GM21723 (cell line): ENCODE data around the gene RBM17.
"Not testable (repeated sequence)": the region's sequence is repeated elsewhere in the genome, so short reads cannot be mapped to it uniquely, and the experiment has no call there.

Experiments used
- ATAC-seq: cut with Tn5 transposase; IDR thresholded peaks from one replicate; pipeline ENCODE4 v1.9.1; 2021; ENCODE audit warnings: mild to moderate bottlenecking, moderate library complexity; ENCODE audit not compliant: unreplicated experiment

RBM17 gene

DNA sequence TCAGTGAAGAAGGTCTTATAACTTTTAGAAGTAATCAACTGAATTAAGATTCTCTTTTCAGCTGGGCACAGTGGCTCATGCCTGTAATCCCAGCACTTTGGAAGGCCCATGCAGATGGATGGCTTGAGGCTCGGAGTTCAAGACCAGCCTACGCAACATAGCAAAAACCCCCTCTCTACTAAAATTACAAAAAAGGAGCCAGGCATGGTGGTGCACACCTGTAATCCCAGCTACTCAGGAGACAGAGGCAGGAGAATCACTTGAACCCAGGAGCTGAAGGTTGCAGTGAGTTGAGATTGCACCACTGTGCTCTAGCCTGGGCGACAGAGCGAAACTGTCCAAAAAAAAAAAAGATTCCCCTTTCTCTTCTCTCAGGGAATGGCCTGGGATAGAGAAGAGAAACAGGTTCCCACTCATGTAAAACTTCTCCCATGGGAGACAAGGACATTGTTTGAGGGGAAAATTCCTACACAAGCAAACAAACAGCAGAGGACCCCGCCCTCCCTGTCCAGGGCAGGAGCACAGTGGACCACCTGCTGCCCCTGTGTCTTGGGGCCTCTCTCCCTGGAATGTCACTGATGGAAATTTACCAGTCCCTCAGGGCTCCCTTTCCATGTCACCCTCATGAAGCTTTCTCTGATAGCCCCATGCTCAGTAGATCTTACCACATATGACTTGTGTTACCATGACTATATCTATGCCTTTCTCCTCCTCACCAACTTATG, 32.3 kb upstream of the RBM17 start:
- no peak for ATAC-seq

DNA sequence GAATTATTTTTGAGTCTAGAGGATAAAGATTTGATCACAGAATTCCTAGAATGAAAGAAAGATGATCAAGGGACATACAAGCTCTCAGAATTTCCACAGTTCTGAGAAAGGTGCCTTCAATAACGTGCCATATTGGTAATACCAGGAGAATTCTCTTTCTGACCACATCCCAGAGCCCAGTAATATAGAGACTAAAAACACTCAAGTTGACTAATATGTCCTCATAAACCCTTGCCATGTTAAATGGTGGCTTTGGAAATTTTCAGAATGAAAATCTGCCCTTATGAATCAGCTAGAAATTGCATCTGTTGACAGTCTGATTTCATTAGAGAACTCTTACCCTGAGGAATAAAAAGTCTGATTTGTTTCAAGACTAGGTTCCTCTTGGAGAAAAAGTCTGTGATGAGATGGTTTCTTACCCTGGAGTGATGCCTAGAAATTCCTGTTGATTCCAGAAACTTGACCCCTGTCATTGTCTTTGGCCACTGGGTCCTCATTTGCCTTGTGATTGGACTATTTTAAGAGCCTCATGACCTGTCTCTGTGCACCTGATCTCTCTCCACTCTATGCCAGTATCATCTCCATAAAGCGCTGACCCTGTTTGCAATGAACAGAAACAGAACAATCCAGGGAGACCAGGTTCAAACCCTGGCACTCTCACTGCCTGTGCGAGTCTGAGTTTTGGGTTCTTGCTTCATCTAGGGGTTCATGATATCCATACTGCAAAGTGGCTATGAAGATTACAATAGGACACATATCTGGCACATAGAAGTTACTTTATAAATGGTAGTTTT, 30.0 kb upstream of the RBM17 start:
- no peak for ATAC-seq

DNA sequence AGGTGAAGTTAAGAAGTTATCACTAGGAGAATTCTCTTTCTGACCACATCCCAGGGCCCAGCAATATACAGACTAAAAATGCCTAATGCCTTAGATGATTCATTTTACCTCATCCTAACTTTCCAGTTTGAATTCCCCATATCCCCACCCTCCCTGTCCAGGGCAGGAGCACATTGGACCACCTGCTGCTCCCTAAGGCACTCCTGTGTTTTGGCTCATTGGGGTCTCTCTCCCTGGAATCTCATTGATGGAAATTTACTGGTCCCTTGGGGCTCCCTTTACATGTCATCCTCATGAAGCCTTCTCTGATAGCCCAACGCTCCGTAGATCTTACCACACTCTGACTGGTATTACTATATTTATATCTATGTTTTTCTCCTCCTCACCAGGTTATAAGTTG, 29.3 kb upstream of the RBM17 start:
- no peak for ATAC-seq

DNA sequence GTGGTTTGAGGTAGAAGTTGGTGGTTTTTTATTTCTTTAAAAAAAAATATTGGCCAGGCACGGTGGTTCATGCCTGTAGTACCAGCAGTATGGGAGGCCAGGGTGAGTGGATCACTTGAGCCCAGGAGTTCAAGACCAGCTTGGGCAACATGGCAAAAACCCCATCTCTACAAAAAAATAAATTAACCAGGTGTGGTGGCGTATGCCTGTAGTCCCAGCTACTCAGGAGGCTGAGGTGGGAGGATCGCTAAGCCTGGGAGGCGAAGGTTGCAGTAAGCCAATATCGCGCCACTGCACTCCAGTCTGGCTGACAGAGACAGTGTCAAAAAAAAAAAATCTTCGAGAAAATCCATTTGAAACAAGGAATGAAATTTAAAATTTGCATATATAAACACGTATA, 27.8 kb upstream of the RBM17 start:
- no peak for ATAC-seq

DNA sequence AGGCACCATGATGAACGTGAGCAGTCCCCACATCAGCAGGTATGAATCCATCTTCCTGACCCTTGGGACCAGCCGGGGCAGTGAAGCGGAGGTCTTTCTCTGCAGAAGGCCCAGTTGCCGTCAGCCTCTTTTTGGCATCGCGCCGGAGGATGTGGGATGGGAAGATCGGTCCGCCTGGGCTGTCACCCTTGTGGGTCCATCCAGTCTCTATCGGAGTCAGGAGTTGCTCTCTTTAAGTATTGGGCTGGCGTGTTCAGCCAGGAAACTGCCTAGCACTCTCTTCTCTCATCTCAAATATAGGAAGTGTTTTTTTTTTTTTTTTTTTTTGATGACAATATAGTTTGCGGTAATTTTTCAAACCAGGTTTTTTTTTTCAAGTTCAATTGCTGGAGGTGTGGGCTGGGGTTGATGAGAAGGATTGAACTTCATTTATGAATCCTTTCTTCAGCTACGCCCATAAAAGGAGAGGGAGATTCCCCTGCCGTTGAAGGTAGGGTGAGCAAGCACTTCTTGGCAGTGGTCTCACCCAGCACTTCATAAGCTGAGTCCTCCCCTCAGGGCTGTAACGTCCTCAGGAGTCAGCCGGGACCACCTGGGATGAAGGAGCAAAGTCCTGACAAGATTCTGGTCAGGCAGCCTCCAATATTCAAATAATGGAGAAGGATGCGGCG, 26.6 kb upstream of the RBM17 start, which contains the start of gene IL2RA:
Gene IL2RA (minus strand): TSS at position 267 of the 671 bp plus-strand sequence. CDS start 216 bp downstream, at position 51.
- no peak for ATAC-seq

DNA sequence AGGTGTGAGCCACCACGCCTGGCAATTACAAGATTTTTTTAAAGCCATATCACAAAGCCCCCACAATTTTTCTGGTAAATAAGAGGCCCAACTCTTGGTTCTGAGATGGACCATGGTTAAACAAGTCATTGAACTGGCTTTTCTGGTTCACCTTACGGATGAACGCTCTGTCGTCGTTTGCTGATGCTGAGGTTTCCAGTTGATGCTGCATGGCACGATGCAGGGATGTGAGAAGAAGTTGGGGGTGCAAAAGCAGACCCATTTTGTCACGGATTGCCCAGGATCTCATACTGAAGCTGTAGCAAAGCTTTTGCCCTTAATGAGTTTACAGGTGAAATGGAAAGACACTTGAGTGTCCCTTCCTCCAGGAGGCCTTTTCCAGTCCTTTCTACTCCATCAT, 24.7 kb upstream of the RBM17 start:
- ATAC-seq = no peak

DNA sequence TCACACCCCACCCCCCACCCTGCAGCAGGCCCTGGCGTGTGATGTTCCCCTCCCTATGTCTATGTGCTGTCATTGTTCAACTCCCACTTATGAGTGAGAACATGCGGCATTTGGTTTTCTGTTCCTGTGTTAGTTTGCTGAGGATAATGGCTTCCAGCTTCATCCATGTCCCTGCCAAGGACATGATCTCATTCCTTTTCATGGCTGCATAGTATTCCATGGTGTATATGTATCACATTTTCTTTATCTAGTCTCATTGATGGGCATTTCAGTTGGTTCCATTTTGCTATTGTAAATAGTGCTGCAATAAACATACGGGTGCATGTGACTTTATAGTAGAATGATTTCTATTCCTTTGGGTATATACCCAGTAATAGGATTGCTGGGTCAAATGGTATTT, 24.1 kb upstream of the RBM17 start:
- not testable (repeated sequence) for ATAC-seq

DNA sequence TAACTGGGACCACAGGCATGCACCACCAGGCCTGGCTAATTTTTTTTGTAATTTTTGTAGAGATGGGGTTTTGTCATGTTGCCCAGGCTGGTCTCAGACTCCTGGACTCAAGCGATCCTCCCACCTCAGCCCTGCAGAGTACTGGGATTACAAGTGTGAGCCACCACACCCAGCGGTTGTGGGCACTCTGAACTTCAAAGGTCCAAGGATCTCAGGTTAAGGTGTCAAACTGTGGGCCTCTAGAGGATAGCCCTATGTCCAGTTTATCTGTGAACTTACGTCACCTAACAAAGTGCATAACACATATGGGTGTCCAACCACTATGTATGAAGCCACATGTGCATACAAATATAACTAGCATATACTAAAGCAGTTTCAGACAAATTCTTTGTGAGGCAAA, 23.4 kb upstream of the RBM17 start:
- no peak for ATAC-seq

DNA sequence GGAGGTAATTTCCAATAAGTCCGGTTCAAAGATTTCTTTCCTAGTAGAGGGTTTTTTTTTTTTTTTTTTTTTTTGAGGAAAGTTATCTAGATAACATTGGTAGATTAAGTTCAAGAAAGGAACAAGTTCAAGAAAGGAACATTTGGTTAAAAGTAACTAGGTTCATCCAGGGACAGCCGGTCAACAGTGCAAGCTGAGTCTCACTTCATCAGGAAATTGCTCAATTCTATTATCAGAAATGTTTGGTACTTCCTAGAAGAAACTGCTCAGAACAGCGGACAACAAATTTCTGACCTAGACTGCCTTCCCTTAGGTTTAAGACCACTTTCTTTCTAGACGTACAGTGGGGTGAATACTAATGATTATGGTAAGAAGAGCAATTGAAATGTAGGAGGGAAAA, 23.0 kb upstream of the RBM17 start:
- no peak for ATAC-seq

DNA sequence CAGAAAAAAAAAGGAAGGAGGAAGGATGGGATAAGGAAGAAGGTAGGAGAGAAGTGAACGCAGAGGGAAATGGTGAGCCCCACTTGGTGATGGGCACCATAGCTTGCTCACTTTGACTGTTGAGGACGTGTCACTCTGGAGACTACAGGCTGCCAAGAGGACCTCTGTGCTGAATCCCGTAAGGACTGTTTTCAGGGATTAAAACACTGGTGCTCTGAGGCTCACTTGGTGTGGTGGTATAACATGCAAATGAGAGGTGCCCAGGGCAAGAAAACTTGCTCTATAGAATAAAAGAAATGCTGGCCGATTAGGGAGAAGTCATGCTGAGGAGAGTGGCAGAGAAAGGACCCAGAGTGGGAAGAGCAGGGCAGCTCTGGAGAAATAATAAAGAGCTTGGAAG, 21.4 kb upstream of the RBM17 start:
- no peak for ATAC-seq

DNA sequence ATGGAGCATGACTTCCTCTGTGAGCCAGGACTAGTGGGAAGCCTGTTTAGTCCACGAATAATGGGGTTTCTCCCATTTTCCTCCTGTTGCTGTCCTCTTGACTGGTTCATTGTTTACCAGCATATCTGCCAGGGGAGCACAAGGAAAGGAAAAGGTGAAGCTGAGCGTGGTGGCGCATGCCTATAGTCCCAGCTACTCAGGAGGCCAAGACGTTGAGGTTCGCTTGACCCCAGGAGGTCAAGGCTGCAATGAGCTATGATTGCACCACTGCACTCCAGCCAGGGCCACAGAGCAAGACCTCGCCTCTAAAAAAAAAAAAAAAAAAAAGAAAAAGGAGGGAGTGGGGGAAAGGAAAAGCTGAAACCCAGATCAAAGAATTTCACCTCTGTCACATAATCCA, 20.8 kb upstream of the RBM17 start:
- no peak for ATAC-seq

DNA sequence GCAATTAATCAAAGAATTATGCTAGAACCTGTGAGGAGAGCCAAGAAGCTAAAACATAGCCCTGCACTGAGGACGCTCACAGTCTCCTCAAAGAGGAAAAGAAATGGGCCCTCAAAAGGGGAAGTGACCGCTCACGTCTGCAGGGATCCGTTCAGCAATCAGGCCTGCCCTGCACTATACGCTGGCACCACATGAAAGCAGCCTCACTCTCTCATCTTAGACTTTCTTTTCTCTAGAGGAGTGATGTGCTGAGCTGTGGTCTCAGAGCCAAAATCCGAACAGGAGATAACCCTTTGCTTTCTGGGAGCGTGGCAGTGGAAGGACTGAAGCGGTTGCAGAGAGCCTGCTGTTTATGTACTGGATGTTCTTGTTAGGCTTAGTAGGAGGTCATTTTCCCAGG, 20.4 kb upstream of the RBM17 start:
- ATAC-seq = no peak

DNA sequence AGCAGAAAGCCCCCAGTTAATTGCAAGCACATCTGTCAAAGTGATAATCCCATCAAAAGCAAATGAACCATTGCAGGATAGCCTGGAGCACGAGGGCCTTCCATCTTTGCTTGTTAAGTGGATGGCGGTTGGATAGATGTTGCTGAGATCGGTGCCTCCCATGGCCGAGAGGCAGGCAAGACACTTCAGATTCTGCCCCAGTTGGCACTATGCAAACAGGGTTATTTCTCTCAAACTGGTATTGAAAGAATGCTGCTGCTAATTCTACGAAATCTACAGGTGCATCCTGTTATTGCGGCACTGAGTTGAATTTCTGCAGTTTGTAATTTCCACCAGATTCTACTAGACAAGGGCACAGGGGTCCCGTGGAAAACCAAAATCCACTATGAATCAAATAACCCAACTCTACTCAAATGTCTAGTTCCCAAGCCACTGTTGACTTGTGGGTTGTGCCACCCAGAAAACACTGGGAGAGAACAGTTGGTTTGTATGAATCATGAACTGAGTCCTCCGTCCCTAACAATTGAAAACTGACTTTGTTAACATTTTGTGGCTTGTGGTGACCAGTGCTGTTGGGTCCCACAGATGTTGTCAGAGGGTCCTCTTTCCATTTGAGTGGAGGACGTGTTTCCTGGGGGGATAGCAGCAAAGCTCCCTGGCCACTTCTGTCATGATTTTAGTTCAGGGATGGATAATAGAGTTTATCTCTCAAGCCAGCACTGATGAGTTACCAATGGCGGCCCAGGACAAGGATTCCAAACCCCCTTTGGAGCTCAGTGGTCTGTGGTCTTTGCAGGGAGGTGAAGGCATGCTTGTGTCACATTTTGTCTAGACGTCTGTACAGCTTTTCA, 19.5 kb upstream of the RBM17 start:
- no peak for ATAC-seq

DNA sequence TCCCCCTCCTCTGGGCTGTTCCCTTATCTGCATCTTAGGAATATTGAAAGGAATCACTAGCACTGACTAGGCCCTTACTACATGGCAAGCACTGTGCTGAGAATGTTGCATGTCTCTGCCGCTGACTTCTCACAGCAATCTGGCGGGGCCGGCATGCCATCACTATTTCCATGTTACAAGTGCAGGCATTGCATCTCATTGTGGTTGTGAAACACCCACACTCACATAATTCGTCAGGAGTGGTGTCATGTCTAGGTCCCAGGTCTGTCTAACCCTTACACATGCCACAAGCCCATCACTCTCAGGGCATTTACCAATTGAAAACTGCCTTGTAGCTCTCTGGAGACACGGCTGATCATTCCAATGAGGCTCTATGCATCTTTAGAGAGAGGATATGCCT, 18.2 kb upstream of the RBM17 start:
- no peak for ATAC-seq

DNA sequence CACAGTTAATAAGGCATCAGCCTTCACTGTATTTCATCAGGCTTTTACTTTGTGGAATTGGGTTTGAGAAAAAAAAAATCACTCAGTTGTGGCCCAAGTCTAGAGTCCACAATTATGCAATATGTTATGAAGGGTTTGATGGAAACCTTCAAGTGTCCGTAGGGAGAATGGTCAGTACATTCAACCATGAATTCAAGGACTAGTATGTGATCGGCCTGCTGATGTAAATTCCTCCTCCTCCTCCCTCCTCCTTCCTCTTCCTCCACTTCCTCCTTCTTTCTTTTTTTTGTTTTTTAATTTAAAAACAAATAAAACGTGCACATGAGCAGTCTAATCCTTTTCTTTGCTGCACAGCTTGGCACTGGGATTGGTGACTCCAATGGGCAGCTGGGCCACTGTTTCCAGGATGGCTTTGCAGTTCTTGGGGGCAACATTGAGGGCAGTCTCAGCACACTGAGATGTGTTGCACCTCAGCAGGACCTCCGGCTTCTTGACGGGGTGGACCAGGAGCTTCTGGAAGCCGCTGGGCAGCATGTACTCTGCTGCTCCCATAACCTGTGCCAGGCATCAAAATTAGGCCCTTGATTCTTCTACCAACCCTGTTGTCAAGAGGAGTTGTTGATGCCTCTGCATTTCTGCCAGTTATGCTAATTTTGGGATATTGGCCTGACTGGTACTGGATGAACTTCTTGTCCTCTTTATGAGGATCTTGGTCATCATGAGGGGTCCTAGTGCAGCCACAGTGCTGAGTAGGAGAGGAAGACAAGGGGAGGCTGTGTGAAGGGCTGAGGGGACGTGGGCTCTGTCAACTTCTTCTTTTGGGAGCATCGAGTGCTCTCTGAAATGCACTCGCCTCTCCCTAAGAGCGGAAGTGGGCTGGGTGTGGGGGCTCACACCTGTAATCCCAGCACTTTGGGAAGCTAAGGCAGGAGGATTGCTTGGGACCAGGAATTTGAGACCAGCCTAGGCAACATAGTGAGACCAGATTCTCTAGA, 17.4 kb upstream of the RBM17 start:
- no peak for ATAC-seq

DNA sequence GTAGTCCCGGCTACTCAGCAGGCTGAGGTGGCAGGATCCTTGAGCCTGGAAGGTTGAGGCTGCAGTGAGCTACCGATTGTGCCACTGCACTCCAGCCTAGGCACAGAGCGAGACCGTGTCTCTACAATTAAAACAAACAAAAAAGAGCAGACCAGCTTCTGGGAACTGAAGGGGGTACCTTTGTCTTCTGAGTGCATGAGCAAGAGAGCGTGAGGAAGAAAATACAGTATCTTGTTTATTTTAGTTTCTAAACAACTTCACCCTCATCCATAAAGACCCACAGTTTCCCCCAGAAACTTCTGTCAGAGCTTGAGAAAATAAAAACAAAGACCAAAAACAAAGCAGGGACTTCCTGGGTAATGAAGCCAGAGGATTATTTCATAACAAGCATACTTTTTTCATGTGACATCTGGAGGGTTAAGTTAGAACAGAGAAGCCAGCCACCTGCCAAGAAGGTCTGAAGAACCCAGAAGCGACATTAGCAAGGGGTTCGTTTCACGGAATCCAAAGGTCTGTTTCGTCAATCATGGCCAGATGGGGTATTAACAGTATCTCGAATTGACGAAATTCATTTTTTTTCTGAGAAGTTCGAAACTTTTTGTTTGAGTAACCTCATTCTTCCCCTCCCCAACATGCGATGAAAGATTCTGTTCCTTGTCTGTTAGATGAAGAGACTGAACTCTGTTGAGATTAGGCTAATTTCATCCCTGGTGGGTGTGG, 16.5 kb upstream of the RBM17 start:
- peak; percentile 71 for ATAC-seq

DNA sequence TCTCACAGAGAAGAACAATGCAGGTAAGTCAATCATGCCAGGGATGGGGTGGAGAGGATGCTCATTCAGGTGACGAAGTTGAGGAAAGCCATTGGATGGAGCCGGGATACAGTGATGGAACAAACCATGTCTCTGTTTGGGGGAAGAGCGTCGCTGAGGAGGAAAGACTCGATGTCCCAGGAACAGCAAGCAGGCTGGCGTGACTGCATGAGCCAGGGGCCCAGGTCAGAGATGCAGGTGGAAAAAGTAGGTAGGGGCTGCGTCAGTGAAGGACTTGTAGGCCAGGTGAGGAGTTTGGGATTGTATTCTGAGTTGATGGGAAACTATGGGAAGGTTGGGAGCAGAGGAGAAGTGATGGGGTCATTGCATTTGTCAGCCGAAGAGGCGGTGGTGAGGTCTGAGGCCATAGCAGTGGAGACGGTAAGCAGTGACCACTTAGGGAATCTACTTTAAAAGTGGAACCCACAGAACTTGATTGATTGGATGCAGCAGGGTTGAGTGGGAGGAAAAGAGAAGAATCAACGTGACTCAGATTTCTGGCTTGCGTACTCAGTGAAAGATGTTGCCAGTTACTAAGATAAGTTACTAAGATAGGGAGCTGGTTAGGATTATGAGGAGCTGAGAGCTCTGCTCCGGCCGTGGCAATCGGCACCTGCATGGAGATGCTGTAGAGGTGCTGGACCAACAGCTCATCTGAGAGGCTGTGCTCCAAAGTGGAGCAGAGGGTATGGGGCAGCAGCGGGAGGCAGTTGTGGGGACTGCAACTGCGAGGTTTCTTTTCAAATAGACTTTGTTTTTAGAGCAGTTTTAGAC, 14.1 kb upstream of the RBM17 start:
- no peak for ATAC-seq

DNA sequence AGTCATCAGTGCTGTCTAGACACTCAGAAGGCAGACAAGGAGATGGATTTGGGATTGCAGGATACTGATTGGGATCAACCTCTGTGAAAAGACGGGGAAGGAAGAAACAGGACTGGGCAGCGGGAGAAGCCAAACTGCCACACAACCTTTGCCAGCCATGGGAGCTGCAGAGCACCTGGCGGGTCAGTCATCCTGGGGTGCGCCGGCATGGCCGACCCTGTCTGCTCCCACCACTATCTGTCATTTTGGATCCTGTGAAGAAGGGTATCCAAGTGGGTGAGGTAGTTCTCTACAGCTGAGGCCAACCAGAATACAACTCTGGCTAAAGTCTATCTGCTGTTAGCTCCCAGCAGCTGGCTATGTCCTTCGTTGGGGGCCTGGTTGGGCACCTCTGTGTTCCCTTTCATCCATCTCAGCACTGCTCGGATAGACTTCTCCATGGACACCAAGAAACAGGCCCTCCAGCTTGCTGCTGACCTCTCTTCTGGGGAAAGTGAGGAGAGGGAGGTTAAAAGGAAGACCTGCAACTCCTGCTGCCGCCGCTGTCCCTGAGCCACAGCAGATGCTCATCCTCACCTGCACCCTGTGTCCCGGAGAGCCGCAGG, 11.7 kb upstream of the RBM17 start:
- ATAC-seq = no peak
